Measurements from ENCODE around the gene CNOT2. TPM values are rescaled to one million over a fixed set of nuclear protein-coding genes. Genes with fewer than 3 reads are reported as not detected.

CNOT2 gene
- total RNA-seq, 1 donor: 153 TPM

DNA sequence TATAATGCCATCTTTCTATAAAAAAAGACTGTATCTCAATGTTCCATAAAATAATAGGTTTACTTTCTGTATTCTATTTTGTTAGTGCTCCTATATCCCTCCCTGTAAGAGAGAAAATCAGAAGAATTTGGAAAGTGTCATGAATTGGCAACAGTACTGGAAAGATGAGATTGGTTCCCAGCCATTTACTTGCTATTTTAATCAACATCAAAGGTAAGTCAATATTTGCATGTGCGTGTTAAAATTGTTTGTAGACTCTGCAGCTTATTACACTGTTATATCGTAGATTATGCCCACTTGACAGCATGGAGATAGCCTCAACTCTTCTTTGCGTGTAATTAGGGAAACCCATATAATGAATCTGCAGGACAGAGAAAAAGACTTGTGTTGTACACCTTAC, 156.9 kb downstream of the CNOT2 start:
- TF ChIP-seq, protein P1, sequence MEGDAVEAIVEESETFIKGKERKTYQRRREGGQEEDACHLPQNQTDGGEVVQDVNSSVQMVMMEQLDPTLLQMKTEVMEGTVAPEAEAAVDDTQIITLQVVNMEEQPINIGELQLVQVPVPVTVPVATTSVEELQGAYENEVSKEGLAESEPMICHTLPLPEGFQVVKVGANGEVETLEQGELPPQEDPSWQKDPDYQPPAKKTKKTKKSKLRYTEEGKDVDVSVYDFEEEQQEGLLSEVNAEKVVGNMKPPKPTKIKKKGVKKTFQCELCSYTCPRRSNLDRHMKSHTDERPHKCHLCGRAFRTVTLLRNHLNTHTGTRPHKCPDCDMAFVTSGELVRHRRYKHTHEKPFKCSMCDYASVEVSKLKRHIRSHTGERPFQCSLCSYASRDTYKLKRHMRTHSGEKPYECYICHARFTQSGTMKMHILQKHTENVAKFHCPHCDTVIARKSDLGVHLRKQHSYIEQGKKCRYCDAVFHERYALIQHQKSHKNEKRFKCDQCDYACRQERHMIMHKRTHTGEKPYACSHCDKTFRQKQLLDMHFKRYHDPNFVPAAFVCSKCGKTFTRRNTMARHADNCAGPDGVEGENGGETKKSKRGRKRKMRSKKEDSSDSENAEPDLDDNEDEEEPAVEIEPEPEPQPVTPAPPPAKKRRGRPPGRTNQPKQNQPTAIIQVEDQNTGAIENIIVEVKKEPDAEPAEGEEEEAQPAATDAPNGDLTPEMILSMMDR (IDR thresholded peaks at IDR 0.05; ENCODE audit: extremely low read depth, low read depth, low read length): no peak
- no peaks in the 10 kb centered on the region for H4K20me1 ChIP-seq (ENCODE audit: insufficient read depth, low read length)
- no peaks in the 10 kb centered on the region for H3K36me3 ChIP-seq (ENCODE audit: insufficient read depth, low read length)
- DNase-seq (ENCODE audit: insufficient read length, low spot score, missing footprints): no peak
- H3K4me1 ChIP-seq (ENCODE audit: insufficient read depth, low read length): no peaks in the 10 kb centered on the region
- H3K9me3 ChIP-seq (ENCODE audit: low read depth, low read length): no peaks in the 10 kb centered on the region
- no peaks in the 10 kb centered on the region for H3K27me3 ChIP-seq (ENCODE audit: insufficient read depth, low read length)
- H3K79me2 ChIP-seq (ENCODE audit: insufficient read depth, low read length): no peaks in the 10 kb centered on the region
- H3K4me3 ChIP-seq (ENCODE audit: insufficient read depth, low read length): no peak overlapping the region
- H3K27ac ChIP-seq (ENCODE audit: low read depth, low read length): no peak overlapping the region
- no peak overlapping the region for H2AFZ ChIP-seq (ENCODE audit: low read length)
- no peak overlapping the region for H3K4me2 ChIP-seq (ENCODE audit: insufficient read depth, low read length)

- Histone ChIP-seq H4K20me1 (ENCODE audit: insufficient read depth, low read length) (no peaks in the 10 kb centered on the region), H3K27ac (ENCODE audit: low read depth, low read length) (no peak overlapping the region), H2AFZ (ENCODE audit: low read length) (no peak overlapping the region), H3K9me3 (ENCODE audit: low read depth, low read length) (no peaks in the 10 kb centered on the region), H3K4me2 (ENCODE audit: insufficient read depth, low read length) (no peak overlapping the region), H3K36me3 (ENCODE audit: insufficient read depth, low read length) (no peaks in the 10 kb centered on the region), H3K79me2 (ENCODE audit: insufficient read depth, low read length) (no peaks in the 10 kb centered on the region), H3K4me1 (ENCODE audit: insufficient read depth, low read length) (no peaks in the 10 kb centered on the region), H3K4me3 (ENCODE audit: insufficient read depth, low read length) (no peak overlapping the region), H3K27me3 (ENCODE audit: insufficient read depth, low read length) (no peaks in the 10 kb centered on the region)
- TF ChIP-seq, protein P1 (IDR thresholded peaks at IDR 0.05; ENCODE audit: extremely low read depth, low read depth, low read length): no peak
- no peak for DNase-seq (ENCODE audit: insufficient read length, low spot score, missing footprints)
Measured at GRCh38 chr12:70402597-70402996, 159.4 kb downstream of the CNOT2 start.

GRCh38 chr12:70403826-70404225, 160.6 kb downstream of the CNOT2 start:
- Histone ChIP-seq H3K79me2 (ENCODE audit: insufficient read depth, low read length) (no peaks in the 10 kb centered on the region), H3K4me3 (ENCODE audit: insufficient read depth, low read length) (no peak overlapping the region), H3K4me2 (ENCODE audit: insufficient read depth, low read length) (no peak overlapping the region), H2AFZ (ENCODE audit: low read length) (no peak overlapping the region), H3K9me3 (ENCODE audit: low read depth, low read length) (no peaks in the 10 kb centered on the region), H3K4me1 (ENCODE audit: insufficient read depth, low read length) (no peaks in the 10 kb centered on the region), H3K36me3 (ENCODE audit: insufficient read depth, low read length) (no peaks in the 10 kb centered on the region), H3K27ac (ENCODE audit: low read depth, low read length) (no peak overlapping the region), H3K27me3 (ENCODE audit: insufficient read depth, low read length) (no peaks in the 10 kb centered on the region), H4K20me1 (ENCODE audit: insufficient read depth, low read length) (no peaks in the 10 kb centered on the region)
- no peak for DNase-seq (ENCODE audit: insufficient read length, low spot score, missing footprints)
- TF ChIP-seq, protein P1 (IDR thresholded peaks at IDR 0.05; ENCODE audit: extremely low read depth, low read depth, low read length): no peak

Other genes starting within 250 kb of the CNOT2 start
- under 0.01 TPM in 2 replicates for gene KCNMB4, start 122.9 kb downstream of the CNOT2 start, total RNA-seq

Data from osteoblast (primary cell).